ENCODE measurements around the gene VPREB3.
A peak's percentile ranks its signal among the peaks of the same experiment; 100 is the strongest.

Gene VPREB3

GRCh38 chr22:23722724-23723123, 31.5 kb downstream of the VPREB3 start:
- no peak for DNase-seq

- DNase-seq: no peak
Observed at GRCh38 chr22:23722160-23722559, 32.1 kb downstream of the VPREB3 start.

- no peak for DNase-seq
Observed at GRCh38 chr22:23720855-23721254, 33.4 kb downstream of the VPREB3 start.

- DNase-seq: no peak
Observed at GRCh38 chr22:23718371-23719165, 35.7 kb downstream of the VPREB3 start.

- peak; percentile 88 for DNase-seq
Observed at GRCh38 chr22:23716811-23717801, 37.1 kb downstream of the VPREB3 start.

- DNase-seq: no peak
Observed at GRCh38 chr22:23715806-23716375, 38.3 kb downstream of the VPREB3 start.

- DNase-seq: no peak
Observed at GRCh38 chr22:23714596-23715578, 39.3 kb downstream of the VPREB3 start.

- DNase-seq: no peak
Observed at GRCh38 chr22:23713696-23714595, 40.3 kb downstream of the VPREB3 start.

- DNase-seq: no peak
Observed at GRCh38 chr22:23712256-23712655, 42.0 kb downstream of the VPREB3 start.

GRCh38 chr22:23709107-23709506, 45.1 kb downstream of the VPREB3 start:
- peak; percentile 40 for DNase-seq

- DNase-seq: no peak
Observed at GRCh38 chr22:23708270-23708669, 46.0 kb downstream of the VPREB3 start.

- no peak for DNase-seq
Observed at GRCh38 chr22:23705358-23705757, 48.9 kb downstream of the VPREB3 start.

- DNase-seq: no peak
Observed at GRCh38 chr22:23704829-23705228, 49.4 kb downstream of the VPREB3 start.

- no peak for DNase-seq
Observed at GRCh38 chr22:23704062-23704461, 50.2 kb downstream of the VPREB3 start.
